SHP77 treated with DMSO at 0.1 percent for 48 hours (cell line): ENCODE data around the gene SSTR3.
A peak's percentile ranks its signal among the peaks of the same experiment; 100 is the strongest.
"Not testable (repeated sequence)": the region's sequence is repeated elsewhere in the genome, so short reads cannot be mapped to it uniquely, and the experiment has no call there.

Experiments used
- DNase-seq: peaks from one replicate; lab custom pipeline; 2025; lab: John Stamatoyannopoulos, UW

The SSTR3 gene

GRCh38 chr22:37210041-37210803 lies 2.1 kb downstream of the SSTR3 start:
- DNase-seq, result no peak

GRCh38 chr22:37209140-37209845 lies 3.0 kb downstream of the SSTR3 start:
- DNase-seq, result no peak

- no peak for DNase-seq
Measured at GRCh38 chr22:37208401-37209139, 3.7 kb downstream of the SSTR3 start.

- DNase-seq, result no peak
Measured at GRCh38 chr22:37207981-37208380, 4.3 kb downstream of the SSTR3 start.

GRCh38 chr22:37206841-37207821 lies 5.1 kb downstream of the SSTR3 start:
- no peak for DNase-seq

GRCh38 chr22:37206118-37206840 lies 6.0 kb downstream of the SSTR3 start:
- DNase-seq, result no peak

- DNase-seq, result no peak
Measured at GRCh38 chr22:37205046-37205445, 7.2 kb downstream of the SSTR3 start.

GRCh38 chr22:37204045-37204655 lies 8.1 kb downstream of the SSTR3 start:
- no peak for DNase-seq

- no peak for DNase-seq
Measured at GRCh38 chr22:37203354-37204044, 8.8 kb downstream of the SSTR3 start.

- DNase-seq, result no peak
Measured at GRCh38 chr22:37202716-37203115, 9.6 kb downstream of the SSTR3 start.

- no peak for DNase-seq
Measured at GRCh38 chr22:37202001-37202555, 10.2 kb downstream of the SSTR3 start.

- not testable (repeated sequence) for DNase-seq
Measured at GRCh38 chr22:37201443-37201820, 10.8 kb downstream of the SSTR3 start.

- peak; percentile 50 for DNase-seq
Measured at GRCh38 chr22:37199760-37200108, 12.5 kb downstream of the SSTR3 start.

- peak; percentile 91 for DNase-seq
Measured at GRCh38 chr22:37199103-37199759, 13.0 kb downstream of the SSTR3 start.

GRCh38 chr22:37198258-37199102 lies 13.8 kb downstream of the SSTR3 start:
- peak; percentile 8 for DNase-seq

- no peak for DNase-seq
Measured at GRCh38 chr22:37197451-37198257, 14.6 kb downstream of the SSTR3 start.
